Prostate gland (tissue), 2 donors: ENCODE measurements around the gene AFDN. TPM values are rescaled to one million over a fixed set of nuclear protein-coding genes. Genes with fewer than 3 reads are reported as not detected.

ENCODE experiments used
- DNase-seq: peaks from one replicate; pipeline ENCODE4 v3.0.0-alpha.2; 2019; ENCODE audit warnings: low spot score
- H3K27ac ChIP-seq, 2 donors: fragments of 200-600 bp; sonication (generic); 2 replicates each; pipeline ENCODE4 v1.5.1; 2017 to 2019
- H3K27me3 ChIP-seq: fragments of 200-600 bp; sonication (generic); replicated peaks from 2 replicates; pipeline ENCODE4 v1.5.1; 2019; ENCODE audit not compliant: insufficient read depth
- H3K36me3 ChIP-seq, 2 donors: fragments of 200-600 bp; sonication (generic); 1 replicate in 1 of 2; 2 replicates in 1 of 2; pipeline versions ENCODE4 v1.5.1 to v1.8.1; 2017 to 2019
- H3K4me1 ChIP-seq: fragments of 200-600 bp; sonication (generic); replicated peaks from 2 replicates; pipeline ENCODE4 v1.5.1; 2019
- H3K4me3 ChIP-seq, 2 donors: fragments of 200-600 bp; sonication (generic); 2 replicates each; pipeline ENCODE4 v1.5.1; 2017 to 2019
- H3K9me3 ChIP-seq: fragments of 200-600 bp; sonication (generic); 2 replicates; pipeline ENCODE4 v1.5.1; 2017
- CTCF ChIP-seq, 4 experiments: fragments of 200-600 bp in 2 of 4; fragments of 450-650 bp in 2 of 4; sonication (generic) in 2 of 4; IDR thresholded peaks; 1 replicate in 3 of 4; 2 replicates in 1 of 4; pipeline ENCODE4 v1.5.1; 2016 to 2019; ENCODE audit warnings: antibody characterized with exemption in 4 of 4, mild to moderate bottlenecking in 2 of 4, moderate library complexity in 2 of 4
- POLR2A ChIP-seq: fragments of 450-650 bp; IDR thresholded peaks from one replicate; pipeline ENCODE4 v1.6.1; 2016; ENCODE audit warnings: antibody characterized with exemption, mild to moderate bottlenecking
- POLR2AphosphoS5 ChIP-seq: sonication (generic); formaldehyde crosslinking; IDR thresholded peaks from one replicate; pipeline ENCODE4 v1.6.1; 2017; ENCODE audit warnings: antibody characterized with exemption
- WGBS: methylation state at CpG from one replicate; pipeline ENCODE4 v1.1.5; 2018; 5-methylcytosine and 5-hydroxymethylcytosine counted together
- intact Hi-C: fragments of 100-400 bp; cut with DNase I; formaldehyde crosslinking; loops from one replicate; pipeline ENCODE4 v1.14.2; 2022
- total RNA-seq, 2 donors: library from RNA; depleted of rRNA; stranded (reverse); fragments of >200 nt; gene quantifications; one replicate each; pipeline ENCODE4 v1.1.0, GENCODE V29; 2016

AFDN gene
- total RNA-seq, 2 donors from 2014 or later, result 171 to 204 TPM

GRCh38 chr6:167815296-167815980, 11.3 kb upstream of the AFDN start:
- Histone ChIP-seq H3K36me3 (no peaks in the 10 kb centered on the region), H3K9me3 (no peaks in the 10 kb centered on the region), H3K4me1 (no peaks in the 10 kb centered on the region), H3K27me3 (no peaks in the 10 kb centered on the region), H3K27ac (no peak overlapping the region), H3K4me3 (no peak overlapping the region)
- no peak for DNase-seq
- 83% methylated on average over 25 of the region's 25 CpGs for WGBS
- TF ChIP-seq CTCF (IDR thresholded peaks at IDR 0.05) (no peak), POLR2A (no peak), POLR2AphosphoS5 (no peak)
- intact Hi-C loops, result no loop called here

- 94% methylated on average over 4 of the region's 4 CpGs for WGBS
- intact Hi-C loops, result no loop called here
Measured at GRCh38 chr6:167817016-167817415, 9.7 kb upstream of the AFDN start.

GRCh38 chr6:167817729-167818128, 9.0 kb upstream of the AFDN start:
- no peak for DNase-seq
- Histone ChIP-seq H3K27me3 (no peaks in the 10 kb centered on the region), H3K4me3 (no peak overlapping the region), H3K9me3 (no peaks in the 10 kb centered on the region), H3K36me3 (no peaks in the 10 kb centered on the region), H3K4me1 (no peaks in the 10 kb centered on the region), H3K27ac (no peak overlapping the region)
- TF ChIP-seq CTCF (IDR thresholded peaks at IDR 0.05) (no peak), POLR2A (no peak), POLR2AphosphoS5 (no peak)
- 76% methylated on average over 1 of the region's 1 CpG for WGBS
- intact Hi-C loops, result no loop called here

More at GRCh38 chr6:167817016-167817415, 9.7 kb upstream of the AFDN start:
- H3K4me3 ChIP-seq, result no peak overlapping the region
- no peak for TF ChIP-seq POLR2AphosphoS5
- no peak for TF ChIP-seq POLR2A
- TF ChIP-seq CTCF (IDR thresholded peaks at IDR 0.05), result no peak
- no peak for DNase-seq
- H3K9me3 ChIP-seq, result no peaks in the 10 kb centered on the region
- H3K27me3 ChIP-seq, result no peaks in the 10 kb centered on the region
- no peaks in the 10 kb centered on the region for H3K4me1 ChIP-seq
- H3K36me3 ChIP-seq, result no peaks in the 10 kb centered on the region
- H3K27ac ChIP-seq, result no peak overlapping the region

- Histone ChIP-seq H3K27ac (no peak overlapping the region), H3K4me3 (no peak overlapping the region), H3K36me3 (no peaks in the 10 kb centered on the region), H3K4me1 (no peaks in the 10 kb centered on the region), H3K9me3 (no peaks in the 10 kb centered on the region), H3K27me3 (no peaks in the 10 kb centered on the region)
- DNase-seq, result no peak
- TF ChIP-seq CTCF (IDR thresholded peaks at IDR 0.05) (no peak), POLR2AphosphoS5 (no peak), POLR2A (no peak)
- WGBS, result 48% methylated on average over 11 of the region's 11 CpGs
- intact Hi-C loops, result no loop called here
Measured at GRCh38 chr6:167819576-167819975, 7.1 kb upstream of the AFDN start.

GRCh38 chr6:167820681-167821080, 6.0 kb upstream of the AFDN start:
- WGBS, result 94% methylated on average over 7 of the region's 7 CpGs
- TF ChIP-seq CTCF (IDR thresholded peaks at IDR 0.05), result no peak
- no peak for TF ChIP-seq POLR2A
- no peak for TF ChIP-seq POLR2AphosphoS5

More at GRCh38 chr6:167820681-167821080, 6.0 kb upstream of the AFDN start:
- intact Hi-C loops, result no loop called here
- Histone ChIP-seq H3K4me1 (no peaks in the 10 kb centered on the region), H3K27ac (no peak overlapping the region), H3K4me3 (no peak overlapping the region), H3K27me3 (no peaks in the 10 kb centered on the region), H3K36me3 (no peaks in the 10 kb centered on the region), H3K9me3 (no peaks in the 10 kb centered on the region)
- DNase-seq, result no peak
